Measurements from ENCODE around the gene ELMO1.

ELMO1 gene

DNA sequence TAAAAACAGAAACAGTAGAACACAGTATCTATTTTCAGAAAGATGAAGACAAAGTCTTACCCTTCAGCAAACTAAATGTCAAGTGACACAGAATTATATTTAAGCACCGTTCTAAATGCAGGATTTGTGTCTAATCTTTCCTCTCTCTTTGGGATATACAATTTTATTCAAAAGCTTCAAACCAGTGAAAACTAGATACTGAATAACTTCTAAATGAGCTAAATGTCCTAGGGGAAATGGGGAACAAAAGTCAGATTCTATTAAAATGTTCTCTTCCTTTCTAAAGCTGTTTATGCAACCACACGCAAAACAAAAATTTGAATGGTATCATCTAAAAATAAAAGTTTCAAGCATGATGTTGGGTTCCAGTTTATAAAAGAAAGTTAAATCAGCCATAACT, 588.0 kb downstream of the ELMO1 start:
- POLR2A ChIA-PET = no interaction called here
- DNase-seq (ENCODE audit: extremely low spot score) = no peak
- CTCF ChIA-PET = no interaction called here
- no peak for TF ChIP-seq SUZ12 (IDR thresholded peaks at IDR 0.05)
- TF ChIP-seq SP1 (IDR thresholded peaks at IDR 0.05) = no peak
- TF ChIP-seq LEF1 (IDR thresholded peaks at IDR 0.05; ENCODE audit: borderline replicate concordance) = no peak
- TF ChIP-seq CTBP1 (IDR thresholded peaks at IDR 0.05; ENCODE audit: borderline replicate concordance) = no peak
- TF ChIP-seq L3MBTL2 (conservative IDR thresholded peaks at IDR 0.05) = no peak
- no peak for TF ChIP-seq ELF4 (IDR thresholded peaks at IDR 0.05)
- no peak for TF ChIP-seq ZNF384 (IDR thresholded peaks at IDR 0.05)
- TF ChIP-seq HDGF (IDR thresholded peaks at IDR 0.05; ENCODE audit: borderline replicate concordance) = no peak
- no peak for TF ChIP-seq ARNT (IDR thresholded peaks at IDR 0.05)
- TF ChIP-seq PKNOX1 (IDR thresholded peaks at IDR 0.05) = no peak
- TF ChIP-seq NFRKB (IDR thresholded peaks at IDR 0.05) = no peak
- TF ChIP-seq TARDBP (IDR thresholded peaks at IDR 0.05) = no peak
- no peak for TF ChIP-seq FOXM1 (IDR thresholded peaks at IDR 0.05; ENCODE audit: borderline replicate concordance)
- no peak for TF ChIP-seq FOXA1 (IDR thresholded peaks at IDR 0.05)
- no peak for TF ChIP-seq FOXK2 (IDR thresholded peaks at IDR 0.05)
- no peak for TF ChIP-seq BHLHE40 (IDR thresholded peaks at IDR 0.05; ENCODE audit: borderline replicate concordance)

DNA sequence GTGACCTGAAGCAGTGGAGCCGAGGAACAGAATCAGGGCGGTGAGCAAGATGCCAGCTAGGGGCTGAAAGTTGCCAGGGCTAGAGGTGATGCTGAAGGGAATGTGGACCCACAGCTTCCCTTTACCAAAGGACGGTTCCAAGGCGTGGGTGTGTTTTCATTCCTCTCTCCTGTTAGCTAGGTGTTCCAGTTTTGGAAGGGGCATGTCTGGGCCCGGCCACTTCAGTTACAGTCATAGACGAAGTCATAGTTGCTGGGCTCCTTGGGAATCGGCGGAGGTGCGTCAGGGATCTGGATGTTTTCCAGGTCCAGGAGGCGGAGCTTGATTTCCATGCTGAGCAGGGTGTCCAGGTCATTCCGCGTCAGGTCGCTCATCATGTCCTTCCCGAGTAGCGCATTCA, 593.3 kb downstream of the ELMO1 start:
- DNase-seq (ENCODE audit: extremely low spot score) = no peak
- TF ChIP-seq SUZ12 (IDR thresholded peaks at IDR 0.05) (no peak), SP1 (IDR thresholded peaks at IDR 0.05) (no peak), CTBP1 (IDR thresholded peaks at IDR 0.05; ENCODE audit: borderline replicate concordance) (no peak), NFRKB (IDR thresholded peaks at IDR 0.05) (no peak), FOXA1 (IDR thresholded peaks at IDR 0.05) (no peak), L3MBTL2 (conservative IDR thresholded peaks at IDR 0.05) (no peak), HDGF (IDR thresholded peaks at IDR 0.05; ENCODE audit: borderline replicate concordance) (no peak), TARDBP (IDR thresholded peaks at IDR 0.05) (no peak)
- POLR2A ChIA-PET = no interaction called here
- CTCF ChIA-PET = no interaction called here

DNA sequence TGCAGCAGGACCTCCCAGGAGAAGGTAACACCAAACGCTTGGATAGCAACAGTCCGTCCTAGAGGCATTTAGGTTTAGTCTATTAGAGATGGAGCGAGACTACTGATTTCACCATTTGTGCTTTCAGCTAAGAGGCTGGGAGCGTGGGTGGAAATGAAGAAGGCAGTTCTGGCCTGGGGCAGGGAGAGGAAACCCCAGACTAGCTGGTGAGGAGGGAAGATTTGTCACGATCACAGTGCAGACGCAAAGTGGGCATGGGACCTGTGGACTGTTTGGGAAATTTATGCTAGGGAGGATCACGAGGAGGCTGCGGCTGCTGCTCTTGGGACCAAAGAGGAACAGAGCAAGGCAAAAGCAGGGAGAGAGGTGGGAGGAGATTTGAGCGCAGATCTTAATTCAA, 594.0 kb downstream of the ELMO1 start:
- TF ChIP-seq FOXK2 (IDR thresholded peaks at IDR 0.05) (no peak), FOXA1 (IDR thresholded peaks at IDR 0.05) (no peak), NFRKB (IDR thresholded peaks at IDR 0.05) (no peak), L3MBTL2 (conservative IDR thresholded peaks at IDR 0.05) (no peak), SUZ12 (IDR thresholded peaks at IDR 0.05) (no peak), LEF1 (IDR thresholded peaks at IDR 0.05; ENCODE audit: borderline replicate concordance) (no peak), ARNT (IDR thresholded peaks at IDR 0.05) (no peak), PKNOX1 (IDR thresholded peaks at IDR 0.05) (no peak), HDGF (IDR thresholded peaks at IDR 0.05; ENCODE audit: borderline replicate concordance) (no peak), TARDBP (IDR thresholded peaks at IDR 0.05) (no peak), ZNF384 (IDR thresholded peaks at IDR 0.05) (no peak), FOXM1 (IDR thresholded peaks at IDR 0.05; ENCODE audit: borderline replicate concordance) (no peak), ELF4 (IDR thresholded peaks at IDR 0.05) (no peak), SP1 (IDR thresholded peaks at IDR 0.05) (no peak), CTBP1 (IDR thresholded peaks at IDR 0.05; ENCODE audit: borderline replicate concordance) (no peak), BHLHE40 (IDR thresholded peaks at IDR 0.05; ENCODE audit: borderline replicate concordance) (no peak)
- POLR2A ChIA-PET = no interaction called here
- CTCF ChIA-PET = no interaction called here
- no peak for DNase-seq (ENCODE audit: extremely low spot score)

DNA sequence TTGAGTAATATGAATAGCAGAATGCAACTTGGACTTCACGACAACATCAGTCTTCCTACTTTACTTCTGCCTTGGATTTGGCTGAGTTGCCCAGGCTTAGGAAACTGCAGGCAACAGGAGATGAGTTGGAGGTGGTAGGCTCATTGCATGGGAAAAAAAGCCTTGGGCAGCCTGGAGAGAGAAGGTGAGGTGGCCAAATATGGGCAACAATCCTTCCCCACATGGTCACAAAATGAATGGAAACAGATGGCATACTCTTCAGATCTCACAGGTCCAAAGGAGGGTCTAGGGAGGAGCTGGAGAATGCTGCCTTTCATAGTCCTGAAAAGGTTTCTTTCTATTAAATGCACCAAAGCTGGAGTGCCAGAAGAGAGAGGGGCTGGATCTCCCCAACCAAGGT, 595.7 kb downstream of the ELMO1 start:
- no peak for DNase-seq (ENCODE audit: extremely low spot score)
- CTCF ChIA-PET = no interaction called here
- TF ChIP-seq SUZ12 (IDR thresholded peaks at IDR 0.05) (no peak), FOXK2 (IDR thresholded peaks at IDR 0.05) (no peak), LEF1 (IDR thresholded peaks at IDR 0.05; ENCODE audit: borderline replicate concordance) (no peak), BHLHE40 (IDR thresholded peaks at IDR 0.05; ENCODE audit: borderline replicate concordance) (no peak), ARNT (IDR thresholded peaks at IDR 0.05) (no peak), PKNOX1 (IDR thresholded peaks at IDR 0.05) (no peak), HDGF (IDR thresholded peaks at IDR 0.05; ENCODE audit: borderline replicate concordance) (no peak)
- POLR2A ChIA-PET = no interaction called here

DNA sequence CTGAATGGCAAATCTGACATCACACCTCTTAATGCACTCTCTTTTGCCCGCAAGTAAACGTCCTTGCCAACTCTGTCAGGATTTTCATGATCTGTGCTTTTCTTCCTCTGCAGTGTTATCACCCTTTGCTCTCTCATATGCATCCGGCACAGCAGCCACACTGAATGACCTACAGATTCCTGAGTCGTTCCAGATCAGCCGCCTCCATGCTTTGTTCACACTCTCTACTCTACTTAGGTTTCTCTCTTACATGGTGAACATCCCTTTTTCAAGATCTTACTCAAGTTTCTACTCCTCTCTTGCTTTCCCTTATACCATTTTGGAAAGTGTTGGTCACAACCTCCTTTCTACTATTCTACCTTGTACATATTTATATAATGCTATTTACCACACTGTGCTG, 596.6 kb downstream of the ELMO1 start:
- POLR2A ChIA-PET = no interaction called here
- CTCF ChIA-PET = interaction anchor here (0.7 kb wide), 1 partner anchor 134 kb away, joined by 3 read pairs; no protein-coding TSS in a partner anchor
- no peak for TF ChIP-seq L3MBTL2 (conservative IDR thresholded peaks at IDR 0.05)
- TF ChIP-seq ARNT (IDR thresholded peaks at IDR 0.05) = no peak
- TF ChIP-seq LEF1 (IDR thresholded peaks at IDR 0.05; ENCODE audit: borderline replicate concordance) = no peak
- TF ChIP-seq ELF4 (IDR thresholded peaks at IDR 0.05) = no peak
- TF ChIP-seq CTBP1 (IDR thresholded peaks at IDR 0.05; ENCODE audit: borderline replicate concordance) = no peak
- TF ChIP-seq FOXM1 (IDR thresholded peaks at IDR 0.05; ENCODE audit: borderline replicate concordance) = no peak
- DNase-seq (ENCODE audit: extremely low spot score) = no peak

DNA sequence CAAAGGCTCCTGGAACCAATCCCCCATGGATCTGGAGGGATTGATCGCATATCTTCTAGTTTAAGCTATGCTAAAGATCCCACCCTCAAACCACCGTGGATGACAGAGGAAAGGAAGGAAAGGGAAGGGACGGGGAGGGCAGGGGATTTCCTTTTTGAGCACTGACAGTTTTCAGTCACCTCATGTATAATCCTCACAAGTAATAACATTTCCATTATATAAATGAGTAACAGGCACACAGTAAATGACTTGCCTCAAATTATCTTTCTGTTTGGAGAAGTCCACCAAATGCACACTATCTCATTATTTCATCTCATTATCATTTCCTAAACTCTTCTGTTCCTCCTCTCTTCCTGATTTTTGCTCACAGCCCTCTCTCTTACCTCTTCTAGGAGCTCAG, 597.3 kb downstream of the ELMO1 start:
- ChIA-PET POLR2A (no interaction called here), CTCF (interaction anchor here (0.7 kb wide), 1 partner anchor 134 kb away, joined by 3 read pairs; no protein-coding TSS in a partner anchor)
- DNase-seq (ENCODE audit: extremely low spot score) = no peak
- TF ChIP-seq CTBP1 (IDR thresholded peaks at IDR 0.05; ENCODE audit: borderline replicate concordance) (no peak), FOXM1 (IDR thresholded peaks at IDR 0.05; ENCODE audit: borderline replicate concordance) (no peak), SP1 (IDR thresholded peaks at IDR 0.05) (no peak), ZNF384 (IDR thresholded peaks at IDR 0.05) (no peak)

- ChIA-PET CTCF (no interaction called here), POLR2A (no interaction called here)
- no peak for DNase-seq (ENCODE audit: extremely low spot score)
- TF ChIP-seq BHLHE40 (IDR thresholded peaks at IDR 0.05; ENCODE audit: borderline replicate concordance) (no peak), L3MBTL2 (conservative IDR thresholded peaks at IDR 0.05) (no peak), PKNOX1 (IDR thresholded peaks at IDR 0.05) (no peak), FOXK2 (IDR thresholded peaks at IDR 0.05) (no peak), CTBP1 (IDR thresholded peaks at IDR 0.05; ENCODE audit: borderline replicate concordance) (no peak), NFRKB (IDR thresholded peaks at IDR 0.05) (no peak), SP1 (IDR thresholded peaks at IDR 0.05) (no peak), TARDBP (IDR thresholded peaks at IDR 0.05) (no peak), HDGF (IDR thresholded peaks at IDR 0.05; ENCODE audit: borderline replicate concordance) (no peak)
Measured at GRCh38 chr7:36847946-36848345, 600.7 kb downstream of the ELMO1 start.
